Measurements from ENCODE around the gene RSPO4.
"Not testable (repeated sequence)": the region's sequence is repeated elsewhere in the genome, so short reads cannot be mapped to it uniquely, and the experiment has no call there.

RSPO4 gene

DNA sequence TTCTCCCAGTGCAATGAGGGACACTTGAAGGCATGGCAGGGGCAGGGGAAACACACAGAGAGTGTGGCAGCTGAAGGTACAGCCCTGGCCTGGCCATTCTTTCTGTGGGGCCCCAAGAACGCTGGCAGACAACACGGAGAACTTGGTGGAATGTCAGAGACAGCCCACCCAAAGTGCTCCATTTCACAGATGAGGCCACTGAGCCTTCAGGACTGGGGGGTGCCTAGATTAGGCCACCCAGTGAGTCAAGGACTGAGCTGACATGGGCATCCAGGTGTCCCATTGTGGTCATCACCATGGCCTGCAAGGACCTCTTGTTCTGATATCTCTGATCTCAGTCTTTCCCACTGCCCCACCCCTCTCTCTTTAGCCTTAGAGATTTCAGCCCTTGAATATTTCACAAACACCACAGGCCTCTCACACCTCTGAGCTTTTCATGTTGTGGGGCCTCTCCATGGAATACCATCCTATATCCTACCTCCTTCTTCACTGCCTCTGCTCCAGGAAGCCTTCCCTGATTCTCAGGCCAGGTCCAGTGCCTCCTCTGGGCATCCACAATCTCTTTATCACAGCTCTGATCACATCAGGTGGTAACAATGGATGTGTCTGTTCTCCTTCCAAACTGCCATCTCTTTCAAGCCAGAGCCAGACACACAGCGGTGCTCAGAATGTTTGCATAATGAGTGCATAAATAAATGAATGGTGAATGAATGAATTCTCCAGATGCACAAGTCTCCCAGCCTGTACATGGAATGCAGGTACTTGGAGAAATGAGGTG is 2.0 kb upstream of the RSPO4 start:
- DNase-seq (ENCODE audit: low spot score) = no peak

DNA sequence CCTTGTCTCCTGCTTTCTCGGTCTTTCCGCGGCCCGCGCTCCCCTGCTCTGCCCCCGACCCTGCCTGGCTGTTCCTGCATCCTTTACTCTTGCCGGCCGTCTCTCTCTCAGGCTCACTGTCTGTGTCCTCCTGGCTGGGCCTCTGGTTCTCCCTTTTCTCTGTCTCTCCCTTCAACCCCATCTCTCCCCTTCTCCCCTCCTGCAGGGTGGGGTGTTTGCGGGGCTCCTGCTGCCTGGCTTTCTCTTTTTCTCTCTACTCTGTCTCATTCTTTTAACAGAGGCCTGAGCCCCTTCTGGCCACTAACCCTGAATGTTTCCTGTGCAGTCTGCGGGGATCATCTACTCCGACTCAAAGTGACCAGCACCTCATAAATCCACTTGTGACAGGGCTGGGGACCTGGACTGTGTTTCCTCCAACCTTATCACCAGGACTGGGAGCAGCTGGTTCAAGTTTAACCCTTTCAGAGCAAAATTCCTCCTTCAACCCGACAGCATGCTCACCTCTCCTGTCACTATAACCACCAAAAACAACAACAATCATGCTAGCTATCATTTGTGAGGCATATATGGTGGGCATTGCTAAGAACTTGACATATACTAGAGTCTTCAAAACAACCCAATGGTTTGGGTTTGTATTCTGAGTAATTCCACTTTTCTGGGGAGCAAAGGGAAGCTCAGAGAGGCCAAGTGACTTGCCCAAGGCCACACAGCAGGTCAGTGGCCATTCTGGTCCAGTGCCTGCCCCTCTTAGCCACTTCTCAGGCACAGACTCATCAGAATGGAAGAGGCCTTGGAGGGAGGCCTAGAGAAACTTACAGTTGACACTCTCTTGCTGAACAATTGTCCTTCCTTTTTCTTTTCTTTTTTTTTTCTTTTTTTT is 811 bp upstream of the RSPO4 start:
- no peak for DNase-seq (ENCODE audit: low spot score)

DNA sequence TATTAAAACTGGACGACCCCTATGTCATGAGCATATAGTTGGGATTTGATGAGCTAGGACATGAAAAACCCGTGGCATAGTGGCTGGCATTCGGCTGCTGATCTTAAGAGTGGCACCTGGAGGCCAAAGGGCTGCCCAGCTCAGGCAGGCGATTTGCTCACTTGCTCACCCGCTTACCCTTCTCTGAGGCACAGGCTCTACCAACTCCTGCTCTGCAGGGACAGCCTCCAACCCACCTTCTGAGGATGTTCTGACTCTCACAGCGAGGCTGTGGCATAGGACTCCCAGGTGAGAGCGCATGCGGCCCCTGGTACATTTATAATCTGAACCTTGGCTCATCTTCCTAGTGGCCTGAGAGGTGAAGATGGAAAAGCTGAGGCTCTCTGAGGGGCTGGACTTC is 995 bp downstream of the RSPO4 start:
- DNase-seq (ENCODE audit: low spot score) = no peak

DNA sequence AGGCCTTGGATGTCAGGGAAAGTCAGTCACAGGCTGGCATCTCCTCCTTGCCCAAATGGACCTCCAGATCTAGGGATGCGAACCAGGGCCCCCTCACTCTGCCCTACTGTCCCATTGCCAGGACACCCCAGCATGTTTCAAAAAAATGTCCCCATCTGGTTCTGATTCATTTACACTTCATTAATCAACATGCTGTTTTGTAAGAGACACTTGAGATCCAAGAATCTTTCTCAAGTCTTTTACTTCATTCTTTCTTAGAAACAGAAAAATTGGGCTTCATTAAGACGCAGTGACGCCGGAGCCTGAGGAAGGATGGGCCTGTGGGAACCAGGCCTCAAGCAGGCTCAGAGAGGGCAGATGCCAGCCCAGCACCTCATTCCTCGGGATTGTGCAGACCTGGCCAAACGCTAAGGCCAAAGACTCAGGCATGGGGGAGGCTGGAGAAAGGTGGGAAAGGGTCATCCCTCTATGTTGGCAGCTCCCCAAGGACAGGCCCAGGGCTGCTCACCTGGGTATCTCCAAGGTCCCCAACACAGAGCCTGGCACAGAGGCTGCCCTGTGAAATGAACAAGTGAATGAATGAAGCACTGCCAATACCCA is 3.8 kb downstream of the RSPO4 start:
- DNase-seq (ENCODE audit: low spot score) = no peak

DNA sequence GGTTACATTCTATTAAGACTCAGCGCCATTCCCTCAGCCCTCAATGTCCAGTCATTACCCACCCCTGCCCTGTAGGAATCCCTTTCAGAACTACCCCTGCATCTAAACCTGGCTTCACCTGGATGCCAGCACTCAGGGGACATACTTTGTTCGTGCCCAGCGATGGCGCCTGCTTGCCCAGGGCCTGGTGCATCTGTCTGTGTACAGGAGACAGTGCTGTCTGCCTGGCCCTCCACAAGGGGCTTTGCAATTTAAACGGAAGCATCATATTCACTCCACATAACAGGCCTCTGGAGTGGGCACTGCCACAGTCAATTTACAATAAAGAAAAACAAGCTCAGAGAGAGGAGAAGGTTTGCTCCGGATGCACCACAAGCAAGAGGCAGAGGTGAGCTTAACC is 4.6 kb downstream of the RSPO4 start:
- DNase-seq (ENCODE audit: low spot score) = no peak

- no peak for DNase-seq (ENCODE audit: low spot score)
Observed at GRCh38 chr20:997016-997415, 5.1 kb downstream of the RSPO4 start.

GRCh38 chr20:995170-995569 is 6.9 kb downstream of the RSPO4 start:
- DNase-seq (ENCODE audit: low spot score) = no peak

DNA sequence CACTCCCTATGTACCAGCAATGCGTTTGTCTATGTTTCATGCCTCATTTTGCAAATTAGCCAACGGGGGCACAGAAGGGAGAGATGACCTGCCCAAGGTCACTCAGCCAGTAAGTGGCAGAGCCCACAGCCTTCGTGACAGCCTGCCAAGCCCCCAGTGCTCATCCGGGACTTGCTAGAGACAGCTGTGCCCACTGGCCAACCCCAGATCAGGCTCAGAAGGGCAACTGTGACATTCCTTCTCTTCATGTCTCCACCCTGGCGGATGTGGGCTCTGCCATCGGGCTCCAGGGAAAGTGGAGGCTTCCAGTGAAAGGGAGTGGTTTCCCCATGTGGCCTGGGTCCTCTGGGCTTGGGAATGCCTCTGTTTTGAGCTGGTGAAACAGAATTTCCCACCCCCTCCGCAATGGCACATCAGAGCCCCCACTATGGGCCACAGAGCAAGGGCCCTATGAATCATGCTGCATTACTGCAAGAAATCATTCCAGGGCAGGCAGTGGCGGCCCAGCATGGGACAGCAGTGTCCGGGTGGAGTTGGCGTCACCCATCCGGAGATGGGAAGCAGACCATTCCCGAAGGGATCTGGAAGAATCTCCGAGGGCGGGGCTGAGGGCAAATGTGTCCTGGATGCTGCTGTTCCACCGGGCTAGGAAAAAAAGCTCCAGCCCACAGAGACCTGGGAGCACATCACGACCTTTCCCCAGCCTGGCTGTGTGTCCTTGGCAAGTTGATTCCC is 9.1 kb downstream of the RSPO4 start:
- DNase-seq (ENCODE audit: low spot score) = no peak

DNA sequence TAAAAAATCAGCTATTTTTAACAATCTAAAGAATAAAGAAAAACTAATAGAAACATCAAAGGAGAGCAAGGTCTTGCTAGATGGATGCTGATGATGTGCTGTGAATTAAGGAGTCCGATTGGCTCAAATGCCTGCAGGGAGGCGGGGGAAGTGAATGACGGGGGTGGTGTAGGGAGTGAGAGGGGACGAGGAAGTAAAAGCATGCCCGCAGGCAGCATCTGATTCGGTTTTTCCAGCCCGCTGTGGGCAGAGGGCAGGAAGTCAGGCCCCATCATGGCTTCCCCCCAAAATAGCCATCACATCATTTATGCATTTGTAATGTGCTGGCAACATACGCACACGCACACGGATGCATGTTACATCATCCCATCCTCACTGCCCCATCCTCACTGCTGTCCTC is 10.3 kb downstream of the RSPO4 start:
- no peak for DNase-seq (ENCODE audit: low spot score)

GRCh38 chr20:990293-990959 is 11.7 kb downstream of the RSPO4 start:
- DNase-seq (ENCODE audit: low spot score) = no peak

- no peak for DNase-seq (ENCODE audit: low spot score)
Observed at GRCh38 chr20:988272-988671, 13.8 kb downstream of the RSPO4 start.

DNA sequence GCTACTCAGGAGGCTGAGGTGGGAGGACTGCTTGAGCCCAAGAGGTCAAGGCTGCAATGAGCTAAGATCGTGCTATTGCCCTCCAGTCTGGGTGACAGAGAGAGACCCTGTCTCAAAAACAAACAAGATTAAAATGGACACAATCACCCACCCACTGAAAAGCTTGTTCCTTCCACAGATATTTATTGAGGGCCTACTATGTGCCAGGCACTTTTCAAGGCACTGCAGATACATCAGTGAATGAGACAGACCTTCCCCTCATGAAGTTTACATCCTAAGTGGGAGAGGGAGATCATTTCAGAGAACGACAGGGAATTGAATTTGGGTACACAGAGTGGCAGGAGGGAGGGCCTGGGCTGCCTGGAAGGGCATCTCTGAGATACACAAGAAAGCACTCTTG is 14.4 kb downstream of the RSPO4 start:
- no peak for DNase-seq (ENCODE audit: low spot score)

DNA sequence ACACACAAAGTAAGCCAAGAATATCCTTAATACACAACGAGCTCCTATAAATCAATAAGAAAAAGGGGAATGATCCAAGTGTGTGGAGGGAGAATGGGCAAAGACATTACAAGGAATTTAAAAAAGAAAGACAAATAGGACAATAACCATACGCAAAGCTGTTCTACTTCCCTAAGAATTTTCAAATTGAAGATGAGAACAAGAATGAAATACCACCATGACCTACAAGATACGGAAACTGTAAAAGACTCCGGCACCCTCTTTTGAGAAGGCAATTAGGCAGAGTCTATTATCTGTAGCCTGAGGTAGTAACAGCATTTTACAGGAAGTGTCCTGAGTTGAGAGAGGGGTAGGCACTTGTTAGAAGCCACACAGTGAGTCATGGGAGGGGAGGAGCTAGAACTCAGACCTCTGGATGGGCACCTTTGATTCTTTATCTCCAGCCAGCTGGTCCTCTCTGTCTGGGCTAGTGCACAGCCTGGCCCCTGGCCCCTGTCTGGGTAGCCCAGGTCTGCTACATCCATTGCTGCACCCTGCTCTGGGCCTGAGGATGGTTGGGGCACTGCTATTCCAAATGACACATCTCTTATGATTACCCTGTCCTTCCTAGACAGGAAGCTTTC is 15.3 kb downstream of the RSPO4 start:
- no peak for DNase-seq (ENCODE audit: low spot score)

DNA sequence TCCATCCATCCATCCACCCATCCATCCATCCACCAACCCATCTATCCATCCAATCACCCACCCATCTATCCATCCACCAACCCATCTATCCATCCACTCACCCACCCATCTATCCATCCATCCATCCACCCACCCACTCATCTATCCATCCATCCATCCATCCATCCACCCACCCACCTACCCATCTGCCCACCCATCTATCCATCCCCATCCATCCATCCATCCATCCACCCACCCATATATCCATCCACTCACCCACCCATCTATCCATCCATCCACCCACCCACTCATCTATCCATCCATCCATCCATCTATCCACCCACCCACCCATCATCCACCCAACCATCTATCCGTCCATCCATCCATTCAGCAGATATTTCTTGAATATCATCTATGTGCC is 17.1 kb downstream of the RSPO4 start:
- DNase-seq (ENCODE audit: low spot score) = not testable (repeated sequence)

GRCh38 chr20:982754-983153 is 19.4 kb downstream of the RSPO4 start:
- DNase-seq (ENCODE audit: low spot score) = peak; percentile 55

DNA sequence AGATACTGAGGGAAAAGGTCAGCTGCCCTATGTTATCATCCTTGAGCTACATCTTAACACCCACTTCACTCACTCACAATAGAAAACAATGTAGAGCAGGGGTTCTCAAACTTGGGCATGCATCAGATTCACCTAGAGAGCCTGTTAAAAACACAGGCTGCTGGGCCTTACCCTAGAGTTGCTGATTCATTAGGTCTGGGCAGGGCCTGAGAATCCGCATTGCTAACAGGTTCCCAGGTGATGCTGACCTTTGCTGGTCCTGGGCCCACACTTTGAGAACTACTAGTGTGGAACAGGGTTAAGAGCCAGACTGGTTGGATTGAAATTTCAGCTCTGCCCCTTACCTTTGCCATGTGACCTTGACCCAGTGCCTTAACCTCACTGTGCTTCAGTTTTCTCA is 25.1 kb downstream of the RSPO4 start:
- DNase-seq (ENCODE audit: low spot score) = no peak

DNA sequence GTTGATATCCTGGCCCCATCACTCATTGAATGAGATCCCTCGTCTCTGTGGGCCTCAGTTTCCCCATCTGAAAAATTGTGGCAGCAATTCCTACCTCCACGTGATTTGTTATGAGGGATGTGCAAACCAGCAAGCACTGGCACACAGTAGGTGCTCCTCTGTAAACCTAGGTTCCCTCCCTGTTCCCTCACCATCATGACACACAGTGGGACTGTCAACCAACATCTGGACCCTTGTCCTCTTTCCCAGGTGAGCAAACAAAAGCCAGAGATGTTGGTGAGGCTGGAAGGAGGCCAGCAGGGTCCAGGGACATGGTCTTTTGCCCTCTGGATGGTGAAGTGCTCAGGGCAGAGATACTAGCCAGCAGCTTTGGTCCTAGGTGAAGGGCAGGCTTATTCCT is 26.1 kb downstream of the RSPO4 start:
- DNase-seq (ENCODE audit: low spot score) = no peak

- DNase-seq (ENCODE audit: low spot score) = no peak
Observed at GRCh38 chr20:973785-974194, 28.3 kb downstream of the RSPO4 start.

DNA sequence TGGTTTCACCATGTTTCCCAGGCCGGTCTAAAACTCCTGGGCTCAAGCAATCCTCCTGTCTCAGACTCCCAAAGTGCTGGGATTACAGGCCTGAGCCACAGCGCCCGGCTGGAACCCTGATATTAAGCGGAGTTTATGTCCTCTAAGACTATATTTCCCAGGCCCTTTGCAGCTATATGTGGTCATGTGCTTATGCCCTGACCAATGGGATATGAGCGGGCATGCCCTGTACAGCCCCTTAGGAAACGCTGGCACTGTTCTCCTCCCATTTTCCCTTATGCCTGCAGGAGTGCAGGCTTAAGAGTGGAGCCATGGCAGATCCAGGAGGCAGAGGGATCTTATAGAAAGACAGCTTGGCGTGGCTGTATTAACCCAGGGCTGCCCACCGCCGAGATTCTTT is 29.9 kb downstream of the RSPO4 start:
- no peak for DNase-seq (ENCODE audit: low spot score)

GRCh38 chr20:971346-971745 is 30.8 kb downstream of the RSPO4 start:
- DNase-seq (ENCODE audit: low spot score) = no peak

DNA sequence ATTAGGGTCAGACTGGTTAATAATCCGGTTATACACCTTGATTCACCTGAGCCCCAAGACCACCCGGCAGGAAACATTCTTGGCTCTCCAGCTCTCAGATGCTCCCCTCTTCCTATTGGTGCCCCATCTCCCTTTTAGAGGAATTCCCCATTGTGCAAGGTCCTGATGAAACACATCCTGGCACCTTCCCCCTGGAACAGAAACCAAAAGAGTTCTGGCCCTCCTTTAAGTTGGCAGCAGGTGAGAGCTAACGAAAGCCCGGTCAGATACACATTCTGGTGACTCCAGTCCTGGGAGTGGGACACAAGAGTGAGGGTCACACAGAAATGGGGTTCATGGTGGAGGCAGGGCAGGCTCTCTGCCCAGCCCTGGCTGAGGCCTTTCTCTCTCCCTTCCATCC is 32.2 kb downstream of the RSPO4 start:
- no peak for DNase-seq (ENCODE audit: low spot score)

Measured in ecto neural progenitor cell (in vitro differentiated cells).